ENCODE results near the gene RANBP6. TPM values are rescaled to one million over a fixed set of nuclear protein-coding genes. Genes with fewer than 3 reads are reported as not detected.

Gene RANBP6
- polyA plus RNA-seq, 1 donor from 2014 or later = 47.6 TPM

- H3K27me3 ChIP-seq (ENCODE audit: insufficient read depth, low read depth, low read length) = no peaks in the 10 kb centered on the region
- no peaks in the 10 kb centered on the region for H3K9me2 ChIP-seq (ENCODE audit: insufficient read depth, low read length)
- no peak for TF ChIP-seq EP300 (conservative IDR thresholded peaks at IDR 0.05; ENCODE audit: poor library complexity, severe bottlenecking)
- TF ChIP-seq POLR2AphosphoS5 (IDR thresholded peaks at IDR 0.05) = no peak
- no peak for TF ChIP-seq EZH2 (IDR thresholded peaks at IDR 0.05; ENCODE audit: borderline replicate concordance, insufficient read depth, low read length, poor library complexity, severe bottlenecking)
- no peak for TF ChIP-seq CTCF (IDR thresholded peaks at IDR 0.05; ENCODE audit: poor library complexity, severe bottlenecking)
- no peak for TF ChIP-seq RAD21 (conservative IDR thresholded peaks at IDR 0.05)
- TF ChIP-seq MXI1 (conservative IDR thresholded peaks at IDR 0.05; ENCODE audit: poor library complexity, severe bottlenecking) = no peak
- TF ChIP-seq REST (IDR thresholded peaks at IDR 0.05; ENCODE audit: borderline replicate concordance) = no peak
Observed at GRCh38 chr9:6045364-6045763, 29.9 kb upstream of the RANBP6 start.

GRCh38 chr9:6040077-6040476 lies 24.7 kb upstream of the RANBP6 start:
- Histone ChIP-seq H4K20me1 (ENCODE audit: insufficient read depth) (no peaks in the 10 kb centered on the region), H3K9ac (ENCODE audit: low read length) (no peak overlapping the region), H3K27ac (ENCODE audit: low read length) (no peak overlapping the region), H2AFZ (ENCODE audit: low read depth, low read length) (no peak overlapping the region), H3K9me3 (ENCODE audit: low read length) (no peaks in the 10 kb centered on the region), H3K4me3 (ENCODE audit: low read length) (no peak overlapping the region), H3K36me3 (ENCODE audit: insufficient read depth, low read length) (no peaks in the 10 kb centered on the region), H3K79me2 (replicated peaks; ENCODE audit: insufficient read depth, low read length) (no peaks in the 10 kb centered on the region), H3K27me3 (ENCODE audit: insufficient read depth, low read depth, low read length) (no peaks in the 10 kb centered on the region), H3K9me2 (ENCODE audit: insufficient read depth, low read length) (no peaks in the 10 kb centered on the region), H3F3A (ENCODE audit: insufficient read depth, low read length, poor library complexity, severe bottlenecking) (no peaks in the 10 kb centered on the region), H3K4me2 (ENCODE audit: low read length) (no peak overlapping the region)
- no peak for TF ChIP-seq MXI1 (conservative IDR thresholded peaks at IDR 0.05; ENCODE audit: poor library complexity, severe bottlenecking)
- TF ChIP-seq REST (IDR thresholded peaks at IDR 0.05; ENCODE audit: borderline replicate concordance) = no peak
- TF ChIP-seq SMC3 (conservative IDR thresholded peaks at IDR 0.05; ENCODE audit: poor library complexity) = no peak
- TF ChIP-seq RAD21 (conservative IDR thresholded peaks at IDR 0.05) = no peak
- no peak for TF ChIP-seq EP300 (conservative IDR thresholded peaks at IDR 0.05; ENCODE audit: poor library complexity, severe bottlenecking)
- no peak for TF ChIP-seq POLR2AphosphoS5 (IDR thresholded peaks at IDR 0.05)
- TF ChIP-seq TAF1 (IDR thresholded peaks at IDR 0.05; ENCODE audit: low read depth) = no peak
- no peak for TF ChIP-seq CTCF (IDR thresholded peaks at IDR 0.05; ENCODE audit: poor library complexity, severe bottlenecking)
- TF ChIP-seq EZH2 (IDR thresholded peaks at IDR 0.05; ENCODE audit: borderline replicate concordance, insufficient read depth, low read length, poor library complexity, severe bottlenecking) = no peak

More at GRCh38 chr9:6045364-6045763, 29.9 kb upstream of the RANBP6 start:
- no peaks in the 10 kb centered on the region for H3F3A ChIP-seq (ENCODE audit: insufficient read depth, low read length, poor library complexity, severe bottlenecking)
- H4K20me1 ChIP-seq (ENCODE audit: insufficient read depth) = no peaks in the 10 kb centered on the region
- no peak overlapping the region for H2AFZ ChIP-seq (ENCODE audit: low read depth, low read length)
- H3K9me3 ChIP-seq (ENCODE audit: low read length) = no peaks in the 10 kb centered on the region
- no peaks in the 10 kb centered on the region for H3K36me3 ChIP-seq (ENCODE audit: insufficient read depth, low read length)
- H3K4me3 ChIP-seq (ENCODE audit: low read length) = no peak overlapping the region
- no peak overlapping the region for H3K9ac ChIP-seq (ENCODE audit: low read length)
- H3K27ac ChIP-seq (ENCODE audit: low read length) = no peak overlapping the region
- H3K79me2 ChIP-seq (replicated peaks; ENCODE audit: insufficient read depth, low read length) = no peaks in the 10 kb centered on the region
- no peak overlapping the region for H3K4me2 ChIP-seq (ENCODE audit: low read length)

Data from neural cell (in vitro differentiated cells).